Gastrocnemius medialis (tissue), 4 donors: ENCODE measurements around the gene RIPK3.

Experiments used
- CTCF ChIP-seq, 5 experiments: fragments of 450-650 bp in 3 of 5; fragments of 200-600 bp in 2 of 5; sonication (generic) in 2 of 5; IDR thresholded peaks in 4 of 5; conservative IDR thresholded peaks in 1 of 5; 1 replicate in 4 of 5; 2 replicates in 1 of 5; pipeline ENCODE4 v1.5.1; 2016 to 2019; ENCODE audit warnings: antibody characterized with exemption in 5 of 5, mild to moderate bottlenecking in 3 of 5, moderate library complexity in 3 of 5
- POLR2A ChIP-seq, 2 donors: fragments of 450-650 bp; IDR thresholded peaks; one replicate each; pipeline ENCODE4 v1.6.1; 2017; ENCODE audit warnings: antibody characterized with exemption in 2 of 2, mild to moderate bottlenecking in 2 of 2, moderate library complexity in 2 of 2

GRCh38 chr14:24327303-24327702, 12.5 kb downstream of the RIPK3 start:
- TF ChIP-seq CTCF (IDR thresholded peaks at IDR 0.05 in 4 of 5, conservative IDR thresholded peaks at IDR 0.05 in 1 of 5) (no peak), POLR2A (IDR thresholded peaks at IDR 0.05) (no peak)
